Liver (tissue), 9 donors: ENCODE results near the gene NTN1. TPM values are rescaled to one million over a fixed set of nuclear protein-coding genes. Genes with fewer than 3 reads are reported as not detected.

Experiments used
- DNase-seq: peaks from one replicate; pipeline ENCODE4 v3.0.0-alpha.2; 2017; ENCODE audit warnings: low spot score
- H3K27ac ChIP-seq, 2 donors: one replicate each; pipeline ENCODE4 v1.7.0; 2013; ENCODE audit warnings: inconsistent platforms in 2 of 2, low read length in 2 of 2, control low read depth in 1 of 2, low read depth in 1 of 2, mild to moderate bottlenecking in 1 of 2
- H3K27me3 ChIP-seq, 4 donors: one replicate each; pipeline versions ENCODE4 v1.6.1 to v1.7.0; 2013; ENCODE audit warnings: low read length in 3 of 4, inconsistent platforms in 1 of 4, mild to moderate bottlenecking in 1 of 4, moderate library complexity in 1 of 4; ENCODE audit not compliant: control insufficient read depth in 4 of 4, insufficient read depth in 4 of 4
- H3K36me3 ChIP-seq, 4 donors: one replicate each; pipeline versions ENCODE4 v1.6.1 to v1.7.0; 2013; ENCODE audit warnings: low read length in 3 of 4, mild to moderate bottlenecking in 3 of 4, low read depth in 1 of 4, moderate library complexity in 1 of 4; ENCODE audit not compliant: control insufficient read depth in 4 of 4, insufficient read depth in 3 of 4
- H3K4me1 ChIP-seq, 4 donors: one replicate each; pipeline versions ENCODE4 v1.6.1 to v1.7.0; 2013; ENCODE audit warnings: low read length in 3 of 4, mild to moderate bottlenecking in 3 of 4, moderate library complexity in 1 of 4; ENCODE audit not compliant: control insufficient read depth in 4 of 4, insufficient read depth in 4 of 4
- H3K4me3 ChIP-seq, 3 donors: one replicate each; pipeline versions ENCODE4 v1.6.1 to v1.7.0; 2013; ENCODE audit warnings: low read length in 3 of 3, control low read depth in 1 of 3, low read depth in 1 of 3, mild to moderate bottlenecking in 1 of 3
- H3K9ac ChIP-seq, 2 donors: one replicate each; pipeline ENCODE4 v1.7.0; 2013; ENCODE audit warnings: low read length in 2 of 2, mild to moderate bottlenecking in 2 of 2, moderate library complexity in 2 of 2, control low read depth in 1 of 2, low read depth in 1 of 2
- H3K9me3 ChIP-seq, 4 donors: one replicate each; pipeline versions ENCODE4 v1.6.1 to v1.7.0; 2013; ENCODE audit warnings: low read length in 3 of 4; ENCODE audit not compliant: control insufficient read depth in 4 of 4
- CTCF ChIP-seq: fragments of 150-350 bp; IDR thresholded peaks from 2 replicates; pipeline ENCODE4 v1.5.1; 2017; ENCODE audit warnings: improper control_type of control experiment, low read depth, low read length; ENCODE audit not compliant: missing input control
- EGR1 ChIP-seq, 2 donors: IDR thresholded peaks; 2 replicates each; pipeline ENCODE4 v1.6.1; 2016 to 2018; ENCODE audit warnings: antibody characterized with exemption in 2 of 2, low read depth in 2 of 2
- HNF4A ChIP-seq, 2 donors: conservative IDR thresholded peaks; 2 replicates each; pipeline ENCODE4 v1.6.1; 2016; ENCODE audit warnings: antibody characterized with exemption in 2 of 2, mild to moderate bottlenecking in 2 of 2
- JUND ChIP-seq, 2 donors: IDR thresholded peaks; 2 replicates each; pipeline ENCODE4 v1.6.1; 2016; ENCODE audit warnings: antibody characterized with exemption in 2 of 2
- MAX ChIP-seq: IDR thresholded peaks from 2 replicates; pipeline ENCODE4 v1.6.1; 2016; ENCODE audit warnings: antibody characterized with exemption
- RAD21 ChIP-seq, 2 donors: IDR thresholded peaks; 2 replicates each; pipeline ENCODE4 v1.6.1; 2016; ENCODE audit warnings: antibody characterized with exemption in 2 of 2, mild to moderate bottlenecking in 2 of 2
- REST ChIP-seq: IDR thresholded peaks from 2 replicates; pipeline ENCODE4 v1.6.1; 2016; ENCODE audit warnings: antibody characterized with exemption, mild to moderate bottlenecking
- SP1 ChIP-seq: IDR thresholded peaks from 2 replicates; pipeline ENCODE4 v1.6.1; 2018; ENCODE audit warnings: antibody characterized with exemption, mild to moderate bottlenecking
- TAF1 ChIP-seq: conservative IDR thresholded peaks from 2 replicates; pipeline ENCODE4 v1.6.1; 2016; ENCODE audit warnings: antibody characterized with exemption, mild to moderate bottlenecking
- YY1 ChIP-seq: IDR thresholded peaks from 2 replicates; pipeline ENCODE4 v1.6.1; 2016; ENCODE audit warnings: antibody characterized with exemption, mild to moderate bottlenecking
- ZBTB33 ChIP-seq: IDR thresholded peaks from 2 replicates; pipeline ENCODE4 v1.6.1; 2016; ENCODE audit warnings: antibody characterized with exemption
- WGBS: extraction: QIAGEN DNeasy Blood & Tissue Kit; methylation state at CpG from one replicate; pipeline ENCODE4 v1.1.7; 2013; 5-methylcytosine and 5-hydroxymethylcytosine counted together
- polyA plus RNA-seq, 2 donors: library from polyadenylated mRNA; stranded (reverse) in 1 of 2; unstranded in 1 of 2; fragments of 200-250 nt in 1 of 2; fragments of >200 nt in 1 of 2; fragmentation: Nextera tagmentation in 1 of 2; extraction: Ambion mirVana in 1 of 2; gene quantifications; one replicate each; pipeline versions ENCODE4 v1.2.1 to v1.2.3, GENCODE V29; 2013 to 2015
- total RNA-seq, 2 donors: library from RNA; depleted of rRNA; stranded (reverse); fragments of >200 nt; gene quantifications; one replicate each; pipeline ENCODE4 v1.2.3, GENCODE V29; 2014
- donor health status: healthy.
- donor health status: healthy.
- donor health status: healthy.
- donor health status: healthy.
- donor health status: healthy.

Gene NTN1
- total and polyA plus RNA-seq, 4 donors = 0.14 to 8.7 (median 4.3) TPM

- TF ChIP-seq REST = no peak
- TF ChIP-seq CTCF = no peak
- TF ChIP-seq MAX = no peak
- TF ChIP-seq HNF4A (conservative IDR thresholded peaks at IDR 0.05) = no peak
These were observed 264.5 kb downstream of the NTN1 start (continued) for GRCh38 chr17:9285602-9286427.

GRCh38 chr17:9286434-9286833 is 265.1 kb downstream of the NTN1 start:
- TF ChIP-seq ZBTB33 = no peak
- no peak for TF ChIP-seq HNF4A (conservative IDR thresholded peaks at IDR 0.05)
- no peak for TF ChIP-seq YY1
- no peak for TF ChIP-seq JUND (IDR thresholded peaks at IDR 0.05)
- TF ChIP-seq SP1 = no peak
- no peak for TF ChIP-seq TAF1
- TF ChIP-seq EGR1 (IDR thresholded peaks at IDR 0.05; ENCODE audit: low read depth in 2 of 2) = no peak
- DNase-seq = no peak
- no peaks in the 10 kb centered on the region for H3K36me3 ChIP-seq
- no peaks in the 10 kb centered on the region for H3K27me3 ChIP-seq
- no peak overlapping the region for H3K9ac ChIP-seq
- H3K4me1 ChIP-seq = no peaks in the 10 kb centered on the region
- H3K4me3 ChIP-seq = no peak overlapping the region
- H3K27ac ChIP-seq = no peak overlapping the region
- no peaks in the 10 kb centered on the region for H3K9me3 ChIP-seq
- 94% methylated on average over 7 of the region's 7 CpGs for WGBS

GRCh38 chr17:9287306-9287705 is 266.0 kb downstream of the NTN1 start:
- Histone ChIP-seq H3K4me3 (no peak overlapping the region), H3K27ac (no peak overlapping the region), H3K4me1 (no peaks in the 10 kb centered on the region), H3K9me3 (no peaks in the 10 kb centered on the region), H3K9ac (no peak overlapping the region), H3K36me3 (no peaks in the 10 kb centered on the region), H3K27me3 (no peaks in the 10 kb centered on the region)
- TF ChIP-seq EGR1 (IDR thresholded peaks at IDR 0.05; ENCODE audit: low read depth in 2 of 2) (no peak), RAD21 (IDR thresholded peaks at IDR 0.05) (no peak)
- WGBS = 92% methylated on average over 2 of the region's 2 CpGs
- DNase-seq = no peak
